GM21717 (cell line): ENCODE data around the gene NAT16.
"Not testable (repeated sequence)": the region's sequence is repeated elsewhere in the genome, so short reads cannot be mapped to it uniquely, and the experiment has no call there.

Source experiments
- ATAC-seq: cut with Tn5 transposase; IDR thresholded peaks from one replicate; pipeline ENCODE4 v1.9.1; 2021; ENCODE audit warnings: mild to moderate bottlenecking, moderate library complexity; ENCODE audit not compliant: unreplicated experiment

Gene NAT16

DNA sequence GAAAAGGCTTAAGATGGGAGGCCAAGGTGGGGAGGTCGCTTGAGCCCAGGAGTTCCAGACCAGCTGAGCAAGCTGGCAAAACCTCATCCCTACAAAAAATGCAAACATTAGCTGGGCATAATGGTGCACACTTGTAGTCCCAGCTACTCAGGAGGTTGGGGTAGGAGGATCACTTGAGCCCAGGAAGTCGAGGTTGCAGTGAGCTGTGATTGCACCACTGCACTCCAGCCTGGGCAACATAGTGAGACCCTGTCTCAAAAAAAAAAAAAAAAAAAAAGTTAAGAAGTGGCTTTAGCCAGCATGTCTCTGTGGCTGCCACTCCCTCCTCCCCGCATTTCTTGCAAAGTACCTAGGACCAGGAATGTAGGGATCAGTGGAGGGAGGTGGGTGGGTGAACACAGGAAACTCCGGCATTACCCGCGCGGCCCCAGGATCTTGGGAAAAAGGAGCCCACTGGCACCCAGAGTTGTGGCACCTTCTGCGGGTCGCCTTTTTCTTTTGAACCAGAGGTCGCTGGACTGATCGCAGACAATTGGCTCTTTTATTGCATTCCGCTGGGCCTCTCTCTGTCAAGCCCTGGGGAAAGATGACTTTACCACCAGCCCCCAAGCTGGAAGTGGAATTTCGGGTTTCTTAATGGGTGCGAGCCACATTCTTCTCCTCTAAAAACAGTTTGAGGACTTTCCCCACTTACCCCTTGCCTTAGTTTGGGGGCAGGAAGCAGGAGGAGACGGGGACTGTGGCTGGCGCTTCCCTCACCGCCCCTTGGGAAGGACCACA, 18.2 kb downstream of the NAT16 start:
- no peak for ATAC-seq

DNA sequence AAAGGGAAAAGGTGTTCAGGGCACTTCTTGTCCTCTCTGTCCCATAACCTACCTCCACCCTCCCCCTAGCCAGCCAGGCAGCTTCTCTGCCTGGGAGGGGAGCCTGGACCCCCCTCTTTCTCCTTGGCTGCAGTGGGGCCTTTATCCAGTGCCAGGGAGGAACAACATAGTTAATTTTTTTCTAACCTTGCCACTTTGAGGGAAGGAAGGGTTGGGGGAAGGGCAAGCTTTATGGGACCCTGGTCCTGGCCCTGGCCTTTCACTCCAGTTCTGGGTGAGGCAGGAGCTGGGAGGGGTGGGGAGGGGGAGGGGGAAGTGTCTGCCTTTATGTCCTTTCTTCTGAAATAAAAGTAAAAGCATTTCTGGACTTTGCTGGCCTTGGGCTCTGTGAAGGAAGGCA, 19.2 kb downstream of the NAT16 start:
- ATAC-seq: no peak

DNA sequence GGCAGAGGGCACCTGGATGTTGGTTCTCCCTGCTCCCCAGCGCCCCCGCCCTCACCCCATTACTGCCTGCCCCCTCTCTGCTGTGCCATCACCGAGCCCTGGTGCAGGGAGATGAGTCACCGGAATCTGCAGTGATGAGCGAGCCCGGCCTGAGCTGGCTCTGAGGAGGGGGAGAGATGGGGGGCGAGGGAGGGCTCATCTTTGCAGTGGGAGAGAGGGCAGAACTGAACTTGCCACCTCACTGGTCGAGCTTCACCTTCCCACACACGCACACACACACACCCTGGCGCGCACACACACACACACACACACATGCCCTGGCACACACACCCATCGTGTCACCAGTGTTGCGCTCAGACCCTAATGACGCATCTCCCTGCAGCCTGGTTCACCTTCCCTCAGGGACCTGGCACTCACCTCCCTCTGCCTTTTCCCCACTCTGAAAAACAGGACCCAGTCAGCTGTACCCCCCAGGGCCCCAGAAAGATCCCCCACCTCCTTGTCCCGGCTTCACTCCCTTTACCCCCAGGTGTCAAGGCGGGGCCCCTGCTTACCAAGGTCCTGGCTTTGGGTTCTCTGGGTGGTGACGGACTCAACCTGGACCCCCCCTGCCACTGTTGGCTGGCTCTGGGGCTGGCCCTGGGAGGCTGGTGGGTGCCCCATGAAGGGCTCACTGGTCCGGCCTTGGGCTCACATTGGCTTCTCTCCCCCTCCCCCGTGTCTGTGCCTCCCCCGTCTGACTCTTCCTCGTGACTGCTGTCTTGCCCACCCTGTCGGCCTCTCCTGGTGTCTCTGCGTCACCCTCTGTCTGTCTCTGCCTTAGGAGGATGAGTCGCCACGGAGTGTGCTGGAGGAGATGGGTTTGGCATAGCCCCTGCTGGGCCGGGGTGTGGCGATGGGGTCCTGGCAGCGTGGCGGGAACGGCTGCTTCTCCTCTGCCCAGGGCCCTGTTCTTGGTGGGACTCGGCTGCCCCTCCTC, 20.1 kb downstream of the NAT16 start:
- no peak for ATAC-seq

DNA sequence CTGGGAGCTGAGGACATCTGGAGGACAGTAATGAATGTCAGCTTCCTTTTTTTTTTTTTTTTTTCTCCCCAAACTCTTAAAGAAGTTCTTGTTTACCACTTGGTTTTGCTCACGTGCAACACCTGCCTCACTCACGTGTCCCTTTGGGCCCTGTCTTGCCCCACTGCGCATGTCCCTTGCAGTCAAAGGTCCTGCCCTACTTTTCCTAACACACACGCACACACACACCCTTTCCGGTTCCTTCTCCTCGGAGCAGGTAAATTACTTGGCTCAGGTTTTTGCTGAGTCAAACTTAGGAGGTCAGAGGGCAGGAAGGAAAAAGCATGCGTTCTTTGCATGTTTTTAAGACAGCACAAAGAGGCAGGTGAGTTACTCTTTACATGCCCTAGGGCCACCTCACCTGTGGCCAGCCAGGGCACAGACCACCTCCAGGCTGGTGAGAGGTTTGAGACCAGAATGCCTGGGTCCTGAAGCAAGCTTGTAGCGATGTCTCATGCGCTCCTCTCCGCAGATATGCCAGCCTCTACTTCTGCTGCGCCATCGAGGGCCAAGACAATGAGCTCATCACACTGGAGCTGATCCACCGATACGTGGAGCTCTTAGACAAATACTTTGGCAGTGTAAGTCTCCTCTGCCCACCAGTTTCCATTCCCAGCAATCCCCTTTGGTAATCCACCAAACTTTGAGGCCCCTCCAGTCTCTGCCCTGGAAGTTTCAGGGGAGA, 23.1 kb downstream of the NAT16 start:
- ATAC-seq: no peak

DNA sequence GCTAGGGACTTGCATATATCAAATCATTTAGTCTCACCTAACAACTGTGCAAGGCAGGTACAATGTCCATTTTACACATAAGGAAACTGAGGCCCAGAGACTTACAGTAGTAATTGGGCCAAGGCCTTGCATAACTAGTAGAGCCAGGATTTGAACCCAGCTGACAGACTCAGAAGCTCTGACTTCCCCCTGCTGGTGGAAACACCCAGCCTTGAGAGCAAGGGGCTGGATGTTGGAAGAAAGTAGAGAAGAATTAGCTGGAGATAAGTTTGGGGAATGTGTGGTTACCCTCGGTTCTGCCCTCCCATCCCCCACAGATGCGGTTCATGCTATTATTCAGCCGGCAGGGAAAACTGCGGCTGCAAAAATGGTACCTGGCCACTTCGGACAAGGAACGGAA, 23.8 kb downstream of the NAT16 start:
- ATAC-seq: no peak

DNA sequence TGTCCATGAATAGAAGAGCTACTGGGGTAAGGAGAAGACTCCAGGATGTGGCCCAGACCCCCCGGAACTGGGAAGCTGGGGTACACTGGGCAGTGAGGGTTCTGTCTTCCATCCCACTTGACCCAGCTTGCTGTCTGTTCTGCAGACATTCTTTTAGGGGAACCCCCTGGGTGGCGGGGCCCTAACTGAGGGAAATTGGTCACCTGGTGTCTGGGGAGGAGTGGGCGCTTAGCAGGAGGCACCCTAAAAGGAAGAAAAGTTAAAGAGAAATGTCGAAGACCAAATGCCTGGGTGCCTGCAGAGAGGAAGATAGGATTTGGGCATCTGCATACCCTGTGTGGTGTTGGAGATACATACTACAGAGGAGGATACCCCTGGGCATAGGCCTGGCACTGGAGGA, 24.8 kb downstream of the NAT16 start:
- ATAC-seq: no peak

DNA sequence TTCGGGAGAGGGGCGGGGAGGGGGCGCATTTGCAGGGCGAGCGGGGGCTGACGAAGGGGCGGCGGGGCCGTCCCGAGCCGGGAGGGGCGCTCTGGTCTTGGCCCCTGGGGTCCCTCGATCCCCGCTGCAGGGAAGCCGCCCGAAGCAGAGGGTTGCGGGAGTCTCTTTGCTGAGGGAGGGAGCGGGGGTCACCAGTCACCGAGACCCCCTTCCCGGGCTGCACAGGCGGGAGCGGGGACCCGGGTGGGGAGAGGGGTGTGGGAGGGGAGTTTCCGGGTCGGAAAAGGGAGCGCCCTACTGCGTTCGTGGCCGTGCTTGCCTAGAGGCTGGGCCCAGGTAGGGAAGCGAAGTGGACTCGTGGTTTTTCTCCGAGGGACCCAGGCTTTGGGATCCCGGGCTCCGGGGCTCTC, 25.4 kb downstream of the NAT16 start:
- no peak for ATAC-seq

DNA sequence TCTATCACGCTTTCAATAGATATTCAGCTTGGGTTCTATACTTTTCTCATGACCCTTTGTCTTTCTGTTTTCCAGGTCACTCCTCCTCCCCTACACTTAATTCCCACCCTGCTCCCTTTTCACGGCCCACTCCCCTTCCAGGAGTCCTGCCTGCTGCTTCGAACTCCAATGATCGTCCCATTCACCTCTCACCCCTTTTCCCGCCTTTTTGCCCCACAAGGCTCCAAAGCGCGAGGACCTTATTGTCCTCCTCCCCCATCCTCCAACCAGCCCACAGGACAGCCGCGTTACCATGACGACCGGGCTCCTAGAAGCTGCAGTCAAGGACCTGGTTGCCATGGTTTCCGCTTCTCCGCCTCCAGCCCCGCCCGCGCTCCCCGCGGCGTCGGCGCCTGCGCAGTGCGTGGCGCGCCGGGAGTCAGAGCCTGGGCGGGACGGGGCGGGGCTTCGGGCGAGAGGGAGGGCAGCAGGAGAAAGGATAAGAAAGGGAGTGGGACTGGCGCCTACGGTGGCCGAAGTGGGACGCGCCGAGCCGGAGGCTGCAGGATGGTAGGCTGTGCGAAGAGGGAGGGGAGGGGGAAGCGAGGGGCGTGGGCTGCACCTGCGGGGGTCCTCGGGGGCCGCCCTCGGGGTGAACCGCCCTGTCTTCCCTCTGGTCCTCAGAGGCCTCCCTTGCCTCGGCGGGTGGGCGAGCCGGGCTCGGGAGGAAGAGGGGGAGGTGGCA, 26.0 kb downstream of the NAT16 start, which contains the start of gene AP1S1:
TSS of gene AP1S1 (plus strand) at position 508 of the 724 bp plus-strand sequence. CDS start at position 547, 39 bp downstream.
- peak; percentile 73 for ATAC-seq

DNA sequence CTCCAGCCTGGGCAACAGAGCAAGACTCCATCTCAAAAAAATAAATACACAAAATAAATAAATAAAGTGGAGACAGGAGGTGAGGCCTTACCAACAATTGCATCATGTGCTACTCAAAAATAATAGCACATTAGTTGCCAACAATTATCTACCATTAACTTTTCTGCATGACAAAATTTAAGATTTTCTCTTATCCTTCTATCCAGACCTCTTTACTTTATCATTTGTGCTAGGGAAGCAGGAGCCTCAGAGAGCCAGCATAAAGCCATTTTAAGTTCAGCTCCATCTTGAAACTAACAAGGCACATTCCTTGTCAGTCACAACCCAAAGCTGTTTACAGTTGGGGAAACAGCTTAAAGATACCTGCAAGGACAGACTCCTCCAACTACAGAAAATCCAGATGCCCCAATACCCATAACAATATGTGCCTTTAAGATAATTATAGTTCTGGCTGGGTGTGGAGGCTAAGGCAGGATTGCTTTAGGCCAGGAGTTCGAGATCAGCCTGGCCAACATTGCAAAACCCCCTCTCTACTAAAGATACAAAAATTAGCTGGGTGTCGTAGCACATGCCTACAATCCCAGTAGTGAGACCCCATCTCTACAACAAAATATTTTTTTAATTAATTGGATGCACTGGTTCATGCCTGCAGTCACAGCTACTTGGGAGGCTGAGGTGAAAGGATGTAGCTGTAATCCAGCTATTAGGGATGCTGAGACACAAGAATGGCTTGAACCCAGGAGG, 28.0 kb downstream of the NAT16 start:
- ATAC-seq: no peak

DNA sequence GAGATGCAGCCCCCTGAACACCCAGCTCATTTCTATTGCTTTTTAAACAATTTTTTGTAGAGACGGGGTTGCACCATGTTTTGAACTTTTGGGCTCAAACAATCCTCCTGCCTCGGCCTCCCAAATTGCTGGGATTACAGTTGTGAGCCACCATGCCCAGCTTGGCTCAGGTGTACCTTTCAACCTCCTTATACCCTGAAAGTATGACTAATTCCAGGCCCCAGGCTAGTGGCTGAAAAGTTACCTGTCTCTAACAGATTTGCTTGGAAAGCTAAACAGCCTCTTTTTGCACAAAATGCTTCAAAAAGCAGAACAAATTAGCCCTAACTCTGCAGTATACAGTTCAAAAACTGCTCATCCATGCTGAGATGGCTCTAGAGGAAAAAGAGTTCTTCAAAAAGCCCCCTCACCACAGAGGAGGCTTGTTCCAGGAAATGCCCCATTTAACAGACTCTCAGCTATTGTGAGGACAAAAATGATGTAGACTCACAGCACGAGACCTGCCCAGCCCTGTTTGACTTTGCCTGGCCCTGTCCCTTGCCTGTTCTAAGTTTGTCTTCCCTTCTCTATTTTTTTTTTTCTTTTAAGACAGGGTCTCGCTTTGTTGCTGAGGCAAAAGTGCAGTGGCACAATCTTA, 39.2 kb downstream of the NAT16 start:
- no peak for ATAC-seq

DNA sequence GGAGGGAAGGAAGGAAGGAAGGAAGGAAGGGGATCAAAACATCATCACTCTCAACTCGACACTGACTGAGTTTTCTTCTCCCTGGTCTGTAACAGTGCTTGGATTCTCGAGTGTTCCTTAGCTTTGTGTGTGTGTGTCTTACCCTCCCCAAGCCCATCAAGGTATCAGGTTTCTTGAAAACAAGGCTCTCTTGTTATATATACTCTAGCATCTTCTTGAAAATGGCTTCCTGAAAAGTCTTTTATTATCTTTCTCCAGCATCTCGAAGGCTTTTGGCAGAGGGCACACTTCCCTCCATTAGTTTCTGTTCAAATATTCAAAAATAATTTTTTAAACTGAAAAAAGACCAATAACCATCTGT, 39.8 kb downstream of the NAT16 start:
- ATAC-seq: no peak

DNA sequence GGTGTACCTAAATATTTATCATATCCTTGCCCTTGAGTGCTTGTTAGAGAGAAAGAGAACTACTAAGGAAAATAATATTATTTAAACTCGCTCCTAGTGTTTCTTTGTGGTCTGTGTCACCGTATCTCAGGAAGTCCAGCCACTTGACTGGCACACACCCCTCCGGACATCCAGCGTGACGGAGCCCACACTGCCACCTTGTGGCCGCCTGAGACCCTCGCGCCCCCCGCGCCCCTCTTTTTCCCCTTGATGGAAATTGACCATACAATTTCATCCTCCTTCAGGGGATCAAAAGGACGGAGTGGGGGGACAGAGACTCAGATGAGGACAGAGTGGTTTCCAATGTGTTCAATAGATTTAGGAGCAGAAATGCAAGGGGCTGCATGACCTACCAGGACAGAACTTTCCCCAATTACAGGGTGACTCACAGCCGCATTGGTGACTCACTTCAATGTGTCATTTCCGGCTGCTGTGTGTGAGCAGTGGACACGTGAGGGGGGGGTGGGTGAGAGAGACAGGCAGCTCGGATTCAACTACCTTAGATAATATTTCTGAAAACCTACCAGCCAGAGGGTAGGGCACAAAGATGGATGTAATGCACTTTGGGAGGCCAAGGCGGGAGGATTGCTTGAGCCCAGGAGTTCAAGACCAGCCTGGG, 41.8 kb downstream of the NAT16 start:
- peak; percentile 71 for ATAC-seq

DNA sequence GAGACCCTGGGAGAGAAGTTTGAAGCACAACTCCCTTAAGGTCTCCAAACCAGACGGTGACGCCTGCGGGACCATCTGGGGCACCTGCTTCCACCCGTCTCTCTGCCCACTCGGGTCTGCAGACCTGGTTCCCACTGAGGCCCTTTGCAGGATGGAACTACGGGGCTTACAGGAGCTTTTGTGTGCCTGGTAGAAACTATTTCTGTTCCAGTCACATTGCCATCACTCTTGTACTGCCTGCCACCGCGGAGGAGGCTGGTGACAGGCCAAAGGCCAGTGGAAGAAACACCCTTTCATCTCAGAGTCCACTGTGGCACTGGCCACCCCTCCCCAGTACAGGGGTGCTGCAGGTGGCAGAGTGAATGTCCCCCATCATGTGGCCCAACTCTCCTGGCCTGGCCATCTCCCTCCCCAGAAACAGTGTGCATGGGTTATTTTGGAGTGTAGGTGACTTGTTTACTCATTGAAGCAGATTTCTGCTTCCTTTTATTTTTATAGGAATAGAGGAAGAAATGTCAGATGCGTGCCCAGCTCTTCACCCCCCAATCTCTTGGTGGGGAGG, 42.4 kb downstream of the NAT16 start:
- no peak for ATAC-seq

DNA sequence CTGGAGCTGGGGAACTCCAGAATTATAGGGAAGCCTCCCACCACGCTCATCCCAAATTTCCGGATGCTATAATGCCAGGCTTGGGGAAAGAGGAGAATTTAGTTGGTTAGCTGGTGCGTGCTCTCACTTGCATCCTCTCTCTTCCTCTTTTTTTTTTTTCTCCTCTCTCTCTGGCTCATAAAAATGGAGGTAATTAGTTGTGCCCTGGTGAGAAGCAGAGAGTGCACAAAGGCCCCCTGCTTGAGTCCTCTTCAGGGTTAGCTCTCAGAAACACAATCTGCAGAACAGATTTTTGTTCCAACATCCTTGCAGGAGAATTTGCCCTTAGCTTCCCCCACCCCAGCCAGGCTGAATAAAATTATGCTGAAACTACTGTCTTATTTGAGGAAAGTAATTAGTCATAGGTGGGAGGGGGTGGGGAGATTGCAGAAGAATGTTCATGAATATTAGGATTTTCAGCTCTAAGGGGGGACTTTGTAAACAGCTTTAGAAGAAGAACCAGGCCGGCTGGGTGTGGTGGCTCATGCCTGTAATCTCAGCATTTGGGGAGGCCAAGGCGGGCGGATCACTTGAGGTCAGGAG, 45.6 kb downstream of the NAT16 start:
- no peak for ATAC-seq

DNA sequence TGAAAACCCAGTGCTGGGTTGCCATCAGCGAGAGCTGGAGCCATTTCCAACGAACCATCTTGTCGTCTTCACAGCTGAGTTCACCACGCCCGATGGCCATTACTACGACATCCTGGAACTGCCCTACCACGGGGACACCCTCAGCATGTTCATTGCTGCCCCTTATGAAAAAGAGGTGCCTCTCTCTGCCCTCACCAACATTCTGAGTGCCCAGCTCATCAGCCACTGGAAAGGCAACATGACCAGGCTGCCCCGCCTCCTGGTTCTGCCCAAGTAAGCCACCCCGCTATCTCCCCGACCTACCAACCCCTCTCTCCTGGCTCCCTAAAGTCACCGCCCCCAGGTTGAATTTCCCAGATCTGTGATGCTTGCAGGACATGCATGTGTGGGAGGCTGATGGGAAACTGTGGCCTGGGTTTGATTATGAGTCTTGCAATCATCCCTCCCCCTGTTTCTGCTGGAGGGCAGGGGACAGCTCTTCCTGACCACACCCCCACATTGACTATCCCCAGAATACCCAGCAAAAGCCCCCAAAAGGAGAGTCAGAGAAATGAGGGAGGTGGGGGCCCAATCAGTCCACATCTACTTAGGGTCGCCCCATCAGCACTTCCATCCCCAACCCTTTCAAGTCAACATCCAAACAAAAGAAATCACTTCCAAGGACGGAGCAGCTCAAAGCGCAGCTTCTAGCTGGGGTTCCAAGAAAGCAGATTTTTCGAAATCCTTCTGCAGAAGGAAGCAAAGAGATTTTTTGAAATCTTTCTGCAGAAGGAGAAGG, 46.3 kb downstream of the NAT16 start:
- ATAC-seq: no peak

DNA sequence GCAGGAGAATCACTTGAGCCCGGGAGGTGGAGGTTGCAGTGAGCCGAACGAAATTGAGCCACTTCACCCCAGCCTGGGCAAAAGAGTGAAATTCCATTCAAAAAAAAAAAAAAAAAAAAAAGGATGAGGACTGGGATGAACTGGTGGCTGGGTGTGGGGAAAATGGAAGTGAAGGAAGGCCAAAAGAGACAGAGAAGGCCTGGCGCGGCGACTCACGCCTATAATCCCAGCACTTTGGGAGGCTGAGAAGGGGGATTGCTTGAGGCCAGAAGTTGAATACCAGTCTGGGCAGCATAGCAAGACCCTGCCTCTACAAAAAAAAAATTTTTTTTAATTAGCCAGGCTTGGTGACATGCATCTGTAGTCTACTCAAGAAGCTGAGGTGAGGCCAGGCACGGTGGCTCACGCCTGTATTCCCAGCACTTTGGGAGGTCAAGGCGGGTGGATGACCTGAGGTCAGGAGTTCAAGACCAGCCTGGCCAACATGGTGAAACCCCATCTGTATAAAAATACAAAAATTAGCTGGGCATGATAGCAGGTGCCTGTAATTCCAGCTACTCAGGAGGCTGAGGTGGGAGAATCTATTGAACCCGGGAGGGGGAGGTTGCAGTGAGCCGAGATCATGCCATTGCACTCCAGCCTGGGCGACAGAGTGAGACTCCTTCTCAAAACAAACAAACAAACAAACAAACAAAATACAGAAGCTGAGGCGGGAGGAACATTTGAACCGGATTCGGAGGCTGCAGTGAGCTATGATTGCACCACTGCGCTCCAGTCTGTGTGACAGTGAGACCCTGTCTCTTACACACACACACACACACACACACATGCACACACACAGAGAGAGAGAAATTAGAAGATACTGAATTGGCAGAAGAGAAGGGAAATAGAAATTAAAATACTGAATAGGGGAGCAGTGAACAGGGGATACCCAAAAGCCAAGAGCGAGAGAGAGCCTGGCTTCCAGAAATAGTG, 47.2 kb downstream of the NAT16 start:
- ATAC-seq: not testable (repeated sequence)
